NCI-H128 (cell line): ENCODE data around the gene CLCA1.

Source experiments
- DNase-seq: peaks from one replicate; lab custom pipeline; 2025; ENCODE audit not compliant: unreplicated experiment; lab: John Stamatoyannopoulos, UW

CLCA1 gene

DNA sequence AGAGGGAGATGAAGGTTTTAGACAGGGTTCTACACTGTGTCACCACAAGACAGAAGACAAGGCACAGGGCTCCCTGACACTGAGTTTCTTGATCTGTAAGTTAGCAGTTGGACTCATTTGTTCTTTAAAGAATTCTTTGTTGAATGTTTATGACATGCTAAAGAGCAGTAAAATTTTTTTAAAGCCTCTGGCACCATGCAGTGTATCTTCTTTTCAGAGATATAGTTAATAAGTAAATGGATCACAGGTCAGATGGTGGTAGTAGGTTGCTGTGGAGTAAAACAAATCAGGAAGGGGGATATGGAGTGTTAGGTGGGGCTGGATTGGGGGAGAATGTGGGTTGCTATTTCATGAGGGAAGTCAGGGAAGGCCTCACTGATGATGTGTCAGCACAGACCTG lies 80.1 kb downstream of the CLCA1 start:
- DNase-seq, result no peak
